Measurements from ENCODE around the gene GRIK4.

The GRIK4 gene

GRCh38 chr11:120666121-120666639 lies 154.6 kb downstream of the GRIK4 start:
- TF ChIP-seq CTCF (IDR thresholded peaks at IDR 0.05; ENCODE audit: low read depth, low read length), result no peak
- DNase-seq (ENCODE audit: extremely low read depth, low read depth), result no peak

GRCh38 chr11:120667281-120667680 lies 155.7 kb downstream of the GRIK4 start:
- no peak for TF ChIP-seq CTCF (IDR thresholded peaks at IDR 0.05; ENCODE audit: low read depth, low read length)
- no peak for DNase-seq (ENCODE audit: extremely low read depth, low read depth)

GRCh38 chr11:120667934-120668333 lies 156.4 kb downstream of the GRIK4 start:
- DNase-seq (ENCODE audit: extremely low read depth, low read depth), result no peak
- no peak for TF ChIP-seq CTCF (IDR thresholded peaks at IDR 0.05; ENCODE audit: low read depth, low read length)

- TF ChIP-seq CTCF (IDR thresholded peaks at IDR 0.05; ENCODE audit: low read depth, low read length), result no peak
- DNase-seq (ENCODE audit: extremely low read depth, low read depth), result no peak
These were observed 157.0 kb downstream of the GRIK4 start for GRCh38 chr11:120668537-120668936.

- DNase-seq (ENCODE audit: extremely low read depth, low read depth), result no peak
- TF ChIP-seq CTCF (IDR thresholded peaks at IDR 0.05; ENCODE audit: low read depth, low read length), result no peak
These were observed 163.0 kb downstream of the GRIK4 start for GRCh38 chr11:120674542-120674941.

- no peak for TF ChIP-seq CTCF (IDR thresholded peaks at IDR 0.05; ENCODE audit: low read depth, low read length)
- DNase-seq (ENCODE audit: extremely low read depth, low read depth), result no peak
These were observed 163.6 kb downstream of the GRIK4 start for GRCh38 chr11:120675171-120675570.

- TF ChIP-seq CTCF (IDR thresholded peaks at IDR 0.05; ENCODE audit: low read depth, low read length), result no peak
- DNase-seq (ENCODE audit: extremely low read depth, low read depth), result no peak
These were observed 165.4 kb downstream of the GRIK4 start for GRCh38 chr11:120676991-120677390.
